ENCODE results near the gene TYW1B.
"Not testable (repeated sequence)": the region's sequence is repeated elsewhere in the genome, so short reads cannot be mapped to it uniquely, and the experiment has no call there.

The TYW1B gene

DNA sequence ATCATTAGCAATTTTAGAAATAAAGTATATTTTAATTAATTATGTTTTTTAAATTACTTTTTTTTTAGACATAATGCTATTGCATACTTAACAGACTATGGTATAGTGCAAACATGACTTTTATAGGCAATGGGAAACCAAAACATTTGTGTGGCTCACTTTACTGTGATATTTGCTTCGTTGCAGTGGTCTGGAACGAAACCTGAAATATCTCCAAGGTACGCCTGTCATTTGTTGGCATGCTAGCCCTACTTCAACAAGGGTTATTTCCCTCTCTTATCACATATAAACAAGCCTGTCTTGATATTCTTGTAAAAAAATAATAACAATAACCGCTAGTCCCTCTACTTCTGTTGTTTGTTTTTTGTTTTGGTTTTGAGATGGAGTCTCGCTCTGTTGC, 74.2 kb downstream of the TYW1B start:
- no peak for DNase-seq

GRCh38 chr7:72753229-72753628, 74.8 kb downstream of the TYW1B start:
- not testable (repeated sequence) for DNase-seq

DNA sequence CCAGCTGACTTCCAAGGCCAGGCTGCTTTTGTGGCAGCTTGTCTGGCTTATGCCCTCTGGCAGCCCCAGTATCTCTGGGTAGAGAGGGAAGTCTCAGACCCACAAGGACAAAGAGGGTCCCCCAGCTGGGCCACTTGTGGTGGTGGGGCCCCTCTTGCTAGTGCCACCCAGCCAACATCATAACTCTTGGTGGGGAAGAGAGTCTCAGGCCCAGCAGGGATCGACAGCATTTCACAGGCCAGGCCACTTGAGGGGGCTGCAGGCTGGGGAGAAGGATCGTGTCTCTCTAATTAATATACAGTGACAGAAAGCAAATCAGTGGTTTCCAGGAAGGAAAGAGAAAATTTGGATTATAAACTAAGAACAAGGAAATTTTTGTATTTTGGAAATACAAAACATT, 76.0 kb downstream of the TYW1B start:
- no peak for DNase-seq

DNA sequence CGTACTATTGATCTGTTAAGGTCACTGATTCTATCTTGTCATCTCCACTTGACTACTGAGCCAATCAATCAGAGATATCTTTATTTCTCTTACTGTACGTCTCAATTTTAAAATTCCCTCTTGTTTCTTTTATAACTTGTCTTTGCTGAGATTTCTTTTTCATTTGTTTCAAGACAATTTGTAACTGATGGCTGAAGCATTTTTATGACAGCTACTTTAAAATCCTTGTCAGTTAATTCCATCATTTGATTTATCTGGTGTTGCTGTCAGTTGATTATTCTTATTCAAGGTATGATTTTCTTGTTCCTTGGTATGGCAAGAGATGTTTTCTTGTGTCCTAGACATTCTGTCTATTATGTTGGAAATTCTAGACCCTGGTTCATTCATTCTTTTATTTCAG, 76.6 kb downstream of the TYW1B start:
- no peak for DNase-seq

DNA sequence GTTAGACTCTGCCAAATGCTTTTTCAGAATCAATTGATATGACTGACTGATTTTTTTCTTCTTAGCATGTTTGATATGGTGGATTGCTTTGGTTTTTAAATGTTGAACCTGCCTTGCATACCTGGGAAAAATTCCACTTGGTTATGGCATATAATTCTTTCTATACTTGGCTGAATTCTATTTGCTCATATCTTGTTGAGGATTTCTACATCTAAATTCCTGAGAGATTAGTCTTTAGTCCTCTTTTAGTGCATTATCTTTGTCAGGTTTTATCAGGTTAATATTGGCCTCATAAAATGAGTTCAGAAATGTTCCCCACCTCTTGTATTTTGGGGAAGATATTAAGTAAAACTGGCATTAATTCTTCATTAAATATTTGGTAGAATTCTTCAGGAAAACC, 79.4 kb downstream of the TYW1B start:
- not testable (repeated sequence) for DNase-seq

DNA sequence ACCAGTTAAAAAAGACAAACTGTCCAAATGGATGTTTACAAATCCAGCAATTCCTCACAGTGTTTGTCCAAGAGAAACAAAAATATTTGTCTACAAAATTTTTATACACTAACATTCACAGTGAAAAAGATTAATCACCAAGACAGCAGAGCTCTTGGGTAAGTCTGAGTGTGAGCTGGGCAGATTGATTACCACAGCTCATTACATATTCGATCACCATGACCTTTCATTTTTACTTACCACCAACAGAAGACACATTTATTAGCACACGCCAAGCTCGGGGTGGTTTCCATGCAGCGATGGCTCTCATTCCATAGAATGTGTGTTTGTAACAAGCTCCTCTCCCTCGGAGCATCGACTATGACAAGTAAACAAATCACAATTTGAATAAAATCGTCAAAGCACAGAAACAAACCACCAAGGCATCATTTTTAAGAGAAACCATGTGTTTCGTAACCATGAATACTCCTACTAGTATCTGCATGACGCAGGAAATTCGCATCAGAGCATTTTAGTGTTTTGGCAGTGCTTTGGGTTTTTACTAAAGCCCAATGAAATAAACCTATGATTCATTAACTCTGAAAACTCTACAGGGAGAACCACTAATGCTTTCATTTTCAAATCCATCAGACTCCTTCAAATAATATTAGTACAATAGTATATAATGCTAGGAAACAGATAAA, 83.6 kb downstream of the TYW1B start:
- not testable (repeated sequence) for DNase-seq

GRCh38 chr7:72743801-72744200, 84.2 kb downstream of the TYW1B start:
- not testable (repeated sequence) for DNase-seq

GRCh38 chr7:72739716-72740115, 88.3 kb downstream of the TYW1B start:
- DNase-seq = not testable (repeated sequence)

DNA sequence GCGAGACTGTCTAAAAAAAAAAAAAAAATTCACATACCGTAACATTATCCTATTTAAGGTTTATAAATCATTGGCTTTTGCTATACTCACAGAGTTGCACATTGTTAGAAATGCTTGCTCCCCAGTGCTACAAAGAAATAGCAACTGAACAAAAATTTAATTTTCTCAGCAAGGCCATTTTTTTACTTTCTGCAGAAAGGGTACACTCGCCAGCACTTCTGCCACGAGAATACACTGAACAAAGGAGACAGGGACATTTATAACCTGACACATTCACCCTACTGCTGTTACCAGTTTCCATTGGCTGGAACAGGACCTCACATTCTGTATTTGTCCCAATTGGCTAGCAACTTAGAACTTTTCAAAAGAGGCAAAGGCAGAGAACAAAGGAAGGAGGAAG, 92.1 kb downstream of the TYW1B start:
- not testable (repeated sequence) for DNase-seq

DNA sequence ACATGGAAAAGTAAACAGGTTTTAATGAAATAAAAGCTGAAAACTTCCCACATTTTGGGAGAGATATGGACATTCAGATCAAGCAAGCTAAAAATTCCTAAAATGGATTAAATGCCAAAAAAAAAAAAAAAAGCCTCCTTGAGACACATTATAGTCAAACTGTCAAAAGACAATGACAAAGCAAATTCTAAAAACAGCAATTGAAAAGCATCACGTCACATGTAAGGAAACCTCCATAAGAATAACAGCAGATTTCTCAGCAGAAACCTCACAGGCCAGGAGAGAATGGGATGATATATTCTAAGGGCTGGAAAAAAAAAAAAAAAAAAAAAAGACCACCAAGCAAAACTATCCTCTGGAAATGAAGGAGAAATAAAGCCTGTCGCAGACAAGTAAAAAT, 97.2 kb downstream of the TYW1B start:
- not testable (repeated sequence) for DNase-seq

- not testable (repeated sequence) for DNase-seq
These were observed 97.6 kb downstream of the TYW1B start for GRCh38 chr7:72730384-72730783.

DNA sequence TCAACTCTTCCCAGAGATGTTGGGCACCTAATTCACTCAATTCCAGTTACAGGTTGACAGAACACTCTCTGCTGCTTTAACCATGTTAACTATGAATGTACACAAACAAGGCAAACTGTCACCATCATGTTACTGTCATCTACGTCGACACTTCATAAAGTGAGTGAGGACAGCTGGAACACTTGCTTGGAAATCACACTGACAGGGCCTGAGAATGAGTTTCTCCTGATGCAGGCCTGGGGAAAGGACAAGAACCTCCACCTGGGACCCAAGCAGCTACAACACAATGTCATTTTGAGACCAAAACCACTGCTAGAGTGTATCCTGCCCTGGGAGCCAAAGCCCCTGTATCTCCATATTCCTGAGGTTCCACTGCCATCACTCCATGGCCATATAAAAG, 98.9 kb downstream of the TYW1B start:
- DNase-seq = not testable (repeated sequence)

- DNase-seq = not testable (repeated sequence)
These were observed 105.3 kb downstream of the TYW1B start for GRCh38 chr7:72722694-72723093.

DNA sequence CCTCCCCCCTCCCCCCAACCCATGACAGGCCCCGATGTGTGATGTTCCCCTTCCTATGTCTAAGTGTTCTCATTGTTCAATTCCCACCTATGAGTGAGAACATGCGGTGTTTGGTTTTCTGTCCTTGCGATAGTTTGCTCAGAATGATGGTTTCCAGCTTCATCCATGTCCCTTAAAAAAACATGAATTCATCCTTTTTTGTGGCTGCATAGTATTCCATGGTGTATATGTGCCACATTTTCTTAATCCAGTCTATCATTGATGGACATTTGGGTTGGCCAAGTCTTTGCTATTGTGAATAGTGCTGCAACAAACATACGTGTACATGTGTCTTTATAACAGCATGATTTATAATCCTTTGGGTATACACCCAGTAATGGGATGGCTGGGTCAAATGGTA, 107.1 kb downstream of the TYW1B start:
- DNase-seq = not testable (repeated sequence)

- not testable (repeated sequence) for DNase-seq
These were observed 110.7 kb downstream of the TYW1B start for GRCh38 chr7:72717252-72717774.

DNA sequence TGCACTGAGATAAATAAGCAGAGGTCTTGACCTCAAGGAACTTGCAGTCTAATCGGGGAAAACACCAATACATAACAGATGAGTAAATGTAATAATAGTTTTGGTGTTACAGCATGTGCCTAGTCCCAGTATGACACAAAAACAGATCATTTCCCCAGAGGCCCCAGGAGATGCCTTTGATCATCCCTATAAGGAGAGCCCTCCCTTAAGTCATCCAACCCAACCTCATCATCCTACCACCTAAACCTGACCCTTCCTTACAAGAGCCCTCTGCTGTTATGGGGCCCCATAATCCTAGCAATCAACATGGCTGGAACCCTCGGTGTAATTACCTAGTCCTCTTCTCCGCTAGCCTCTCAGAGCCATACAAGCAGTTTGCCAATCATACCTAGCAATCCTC, 116.1 kb downstream of the TYW1B start:
- DNase-seq = not testable (repeated sequence)

DNA sequence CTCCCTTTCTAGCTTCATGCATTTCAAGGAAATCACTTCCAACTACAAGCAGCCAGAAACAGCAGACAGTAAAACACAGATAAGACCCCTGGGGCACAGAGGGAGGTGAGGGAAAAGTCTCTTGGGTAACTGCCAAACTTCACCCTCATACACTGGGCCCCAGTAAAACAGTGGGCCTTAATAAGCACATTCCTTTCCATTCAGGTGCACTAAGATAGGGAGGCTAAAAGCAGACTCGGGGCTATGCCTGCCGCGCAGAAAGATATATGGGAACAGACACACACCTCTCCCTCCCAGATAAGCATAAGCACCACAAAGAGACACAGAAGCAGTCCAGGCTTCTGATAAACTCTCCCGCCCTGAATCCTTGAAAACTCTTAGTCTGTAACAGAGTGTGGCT, 117.0 kb downstream of the TYW1B start:
- DNase-seq = no peak

DNA sequence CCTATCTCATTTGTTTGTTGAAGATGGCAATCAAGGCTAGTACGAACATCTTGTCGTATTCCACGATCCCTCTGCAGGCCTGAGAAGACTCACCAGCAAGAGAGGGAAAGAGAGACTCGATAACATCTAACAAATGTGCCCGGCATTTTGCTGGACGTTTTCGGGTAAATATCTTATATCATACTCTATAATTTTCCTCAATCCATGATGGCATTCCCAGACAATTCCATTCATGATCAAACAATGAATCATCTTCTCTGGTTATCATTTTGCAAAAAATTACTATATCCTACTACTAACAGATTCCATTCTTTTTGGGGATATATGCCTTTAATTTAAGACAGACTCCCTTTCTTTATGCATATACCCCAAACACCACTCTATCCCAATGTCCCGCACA, 118.1 kb downstream of the TYW1B start:
- no peak for DNase-seq

GRCh38 chr7:72708371-72709050, 119.5 kb downstream of the TYW1B start:
- not testable (repeated sequence) for DNase-seq

- no peak for DNase-seq
These were observed 121.5 kb downstream of the TYW1B start for GRCh38 chr7:72706521-72706920.

DNA sequence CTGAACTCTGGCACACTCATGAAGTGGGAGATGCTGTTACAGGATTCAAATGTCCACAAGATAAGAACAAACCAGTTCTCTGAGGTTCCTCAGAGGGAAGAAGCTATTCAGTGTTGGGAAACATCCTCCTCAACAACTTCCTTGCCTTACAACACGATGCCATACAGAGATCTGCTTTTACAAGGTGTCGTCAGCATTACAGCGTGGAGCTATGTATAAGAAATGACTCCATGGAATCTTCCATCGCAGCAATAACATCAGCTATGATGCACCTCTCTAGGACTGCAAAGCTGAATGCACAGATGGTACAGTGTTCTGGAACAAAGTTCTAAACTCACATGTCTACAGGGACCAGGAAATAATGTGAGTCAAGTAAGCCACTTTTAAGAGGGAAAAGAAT, 122.3 kb downstream of the TYW1B start:
- DNase-seq = not testable (repeated sequence)

DNA sequence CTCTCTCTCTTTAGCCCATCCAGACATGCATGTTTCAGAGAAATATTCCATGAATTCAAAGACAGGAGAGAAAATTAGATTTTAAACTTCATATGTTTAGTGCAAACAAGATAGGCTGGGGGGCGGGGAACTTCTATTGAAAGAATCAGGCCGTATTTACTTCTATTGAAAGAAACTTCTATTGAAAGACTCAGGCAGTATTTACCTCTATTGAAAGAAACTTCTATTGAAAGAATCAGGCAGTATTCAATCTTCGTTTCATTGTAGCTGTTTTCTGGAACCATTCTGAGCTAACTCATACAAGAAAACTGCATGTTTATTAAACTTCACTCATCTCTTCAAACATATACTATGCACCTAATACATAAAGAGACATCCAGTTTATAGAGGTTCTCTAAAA, 123.1 kb downstream of the TYW1B start:
- DNase-seq = no peak

DNA sequence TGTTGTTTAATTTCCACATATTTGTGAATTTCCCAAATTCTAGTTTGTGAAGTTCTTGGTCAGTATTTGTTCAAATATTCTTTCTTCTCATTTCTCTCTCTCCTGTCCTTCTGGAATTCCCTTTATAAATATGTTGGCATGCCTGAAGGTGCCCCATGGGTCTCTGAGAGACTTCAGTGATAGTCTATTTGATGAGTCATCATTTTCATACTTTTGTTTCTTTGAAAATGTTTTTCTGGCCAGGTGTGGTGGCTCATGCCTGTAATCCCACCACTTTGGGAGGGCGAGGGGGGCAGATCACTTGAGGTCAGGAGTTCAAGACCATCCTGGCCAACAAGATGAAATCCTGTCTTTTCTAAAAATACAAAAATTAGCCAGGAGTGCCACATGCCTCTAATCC, 127.5 kb downstream of the TYW1B start:
- DNase-seq = not testable (repeated sequence)

GRCh38 chr7:72697066-72697465, 130.9 kb downstream of the TYW1B start:
- DNase-seq = not testable (repeated sequence)

Data from effector CD8-positive, alpha-beta T cell (primary cell).